Lower leg skin (tissue), 4 donors: Measurements from ENCODE around the gene ACSL6. TPM values are rescaled to one million over a fixed set of nuclear protein-coding genes. Genes with fewer than 3 reads are reported as not detected.
A peak's percentile ranks its signal among the peaks of the same experiment; 100 is the strongest.

Experiments
- DNase-seq, 2 donors: peaks; one replicate each; pipeline ENCODE4 v3.0.0-alpha.2; 2019; ENCODE audit warnings: low spot score in 2 of 2
- H3K4me3 ChIP-seq: fragments of 200-600 bp; sonication (generic); 2 replicates; pipeline ENCODE4 v1.5.1; 2017; ENCODE audit warnings: mild to moderate bottlenecking, low read depth; ENCODE audit not compliant: poor library complexity, severe bottlenecking
- POLR2A ChIP-seq, 2 donors: fragments of 450-650 bp; IDR thresholded peaks; one replicate each; pipeline ENCODE4 v1.6.1; 2016 to 2017; ENCODE audit warnings: antibody characterized with exemption in 2 of 2, mild to moderate bottlenecking in 1 of 2, moderate library complexity in 1 of 2
- WGBS, 2 donors: methylation state at CpG; one replicate each; pipeline ENCODE4 v1.1.5; 2018; 5-methylcytosine and 5-hydroxymethylcytosine counted together
- intact Hi-C: fragments of 100-400 bp; cut with DNase I; formaldehyde crosslinking; loops from one replicate; pipeline ENCODE4 v1.15.0; 2023; ENCODE audit warnings: low total_unique reads
- total RNA-seq, 4 donors: library from RNA; depleted of rRNA; stranded (reverse); fragments of >200 nt; gene quantifications; one replicate each; pipeline ENCODE4 v1.1.0, GENCODE V29; 2016
- TF ChIP-seq, protein P1 (sequence below), 3 donors: fragments of 450-650 bp; IDR thresholded peaks; one replicate each; pipeline ENCODE4 v1.5.1; 2016; ENCODE audit warnings: antibody characterized with exemption in 3 of 3, mild to moderate bottlenecking in 3 of 3, moderate library complexity in 2 of 3

ACSL6 gene
- total RNA-seq, 4 donors from 2014 or later, result 0.27 to 0.59 (median 0.32) TPM; not detected in 1

- WGBS, 2 donors, result 79 to 83% methylated on average over 2 of the region's 2 CpGs
- intact Hi-C loops, result no loop called here
- DNase-seq, result no peak
Measured at GRCh38 chr5:132021654-132022053, 10.2 kb upstream of the ACSL6 start.

DNA sequence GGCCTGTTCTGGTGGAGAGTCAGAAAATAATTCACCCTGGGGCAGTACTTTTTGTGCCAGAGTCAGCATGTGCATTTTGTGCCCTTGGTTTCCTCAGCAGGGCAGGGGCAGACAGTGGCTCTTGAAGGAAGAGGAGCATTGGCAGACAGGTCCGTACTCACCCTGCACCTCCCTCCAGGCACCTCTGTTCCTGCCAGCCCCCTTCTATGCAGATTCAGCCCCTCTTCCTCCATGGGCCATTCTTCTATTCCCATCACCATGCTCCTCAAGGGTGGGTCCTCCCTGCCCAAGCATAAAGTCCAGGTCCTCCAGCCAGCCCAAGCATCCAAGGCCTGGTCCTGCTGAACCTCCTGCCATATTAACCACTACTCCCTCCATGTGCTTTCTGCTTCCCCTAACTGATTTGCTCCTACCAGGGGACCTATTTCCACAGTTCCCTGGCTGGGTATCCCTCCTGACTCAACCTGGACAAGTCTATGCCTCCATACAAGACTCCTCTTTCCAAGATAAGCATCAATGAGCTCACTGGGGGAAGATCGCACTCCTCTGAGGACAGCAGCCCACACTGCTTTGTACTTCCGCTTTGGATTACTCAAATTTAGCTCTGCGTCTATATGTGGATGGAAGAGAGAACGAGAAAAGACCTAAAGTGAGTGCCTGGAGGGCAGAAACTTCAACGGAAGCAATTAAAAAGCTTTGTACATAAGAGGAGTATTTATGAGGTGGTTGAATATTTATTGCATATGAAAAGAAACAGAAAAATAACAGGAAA is 9.3 kb upstream of the ACSL6 start:
- no peak overlapping the region for H3K4me3 ChIP-seq
- WGBS, 2 donors, result 44 to 50% methylated on average over 6 of the region's 6 CpGs
- DNase-seq, result peak in 1 of 2 donors; percentile 68
- intact Hi-C loops, result no loop called here
- TF ChIP-seq, protein P1, sequence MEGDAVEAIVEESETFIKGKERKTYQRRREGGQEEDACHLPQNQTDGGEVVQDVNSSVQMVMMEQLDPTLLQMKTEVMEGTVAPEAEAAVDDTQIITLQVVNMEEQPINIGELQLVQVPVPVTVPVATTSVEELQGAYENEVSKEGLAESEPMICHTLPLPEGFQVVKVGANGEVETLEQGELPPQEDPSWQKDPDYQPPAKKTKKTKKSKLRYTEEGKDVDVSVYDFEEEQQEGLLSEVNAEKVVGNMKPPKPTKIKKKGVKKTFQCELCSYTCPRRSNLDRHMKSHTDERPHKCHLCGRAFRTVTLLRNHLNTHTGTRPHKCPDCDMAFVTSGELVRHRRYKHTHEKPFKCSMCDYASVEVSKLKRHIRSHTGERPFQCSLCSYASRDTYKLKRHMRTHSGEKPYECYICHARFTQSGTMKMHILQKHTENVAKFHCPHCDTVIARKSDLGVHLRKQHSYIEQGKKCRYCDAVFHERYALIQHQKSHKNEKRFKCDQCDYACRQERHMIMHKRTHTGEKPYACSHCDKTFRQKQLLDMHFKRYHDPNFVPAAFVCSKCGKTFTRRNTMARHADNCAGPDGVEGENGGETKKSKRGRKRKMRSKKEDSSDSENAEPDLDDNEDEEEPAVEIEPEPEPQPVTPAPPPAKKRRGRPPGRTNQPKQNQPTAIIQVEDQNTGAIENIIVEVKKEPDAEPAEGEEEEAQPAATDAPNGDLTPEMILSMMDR (IDR thresholded peaks at IDR 0.05), result no peak
- TF ChIP-seq POLR2A (IDR thresholded peaks at IDR 0.05), result no peak

More at GRCh38 chr5:132021654-132022053, 10.2 kb upstream of the ACSL6 start:
- TF ChIP-seq POLR2A (IDR thresholded peaks at IDR 0.05), result no peak
- TF ChIP-seq, protein P1 (IDR thresholded peaks at IDR 0.05), result no peak
- no peak overlapping the region for H3K4me3 ChIP-seq

DNA sequence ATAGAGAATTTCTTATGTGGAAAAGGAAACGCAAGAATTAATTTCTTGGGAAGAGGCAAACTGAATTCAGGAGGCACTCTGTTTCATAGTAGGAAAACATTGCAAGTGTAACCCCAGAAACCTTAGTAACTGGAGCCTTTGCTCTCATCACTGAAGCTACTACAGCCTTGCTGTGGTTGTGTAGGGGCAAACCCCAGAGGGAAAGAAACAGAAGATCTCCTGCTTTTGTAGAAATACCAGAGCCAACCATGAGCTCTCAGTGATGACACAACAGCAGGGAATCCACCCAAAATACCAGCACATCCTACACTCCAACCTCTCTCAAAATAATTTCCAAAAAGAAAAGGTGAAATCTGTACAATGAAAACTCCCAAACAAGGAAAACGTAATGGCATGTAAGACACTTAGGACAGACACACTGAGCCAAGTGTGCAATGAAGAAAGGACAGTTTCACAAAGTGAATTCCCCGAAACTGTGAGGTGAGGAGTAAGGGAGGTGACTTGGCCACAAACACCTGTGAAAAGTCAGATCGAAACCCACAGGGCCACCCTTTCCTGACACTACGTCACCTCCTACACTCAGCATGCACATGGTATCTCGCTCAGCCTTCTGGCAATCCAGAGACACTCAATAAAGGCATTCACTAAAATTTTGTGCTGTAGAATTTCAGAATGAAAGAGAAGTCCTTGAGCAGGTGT is 8.5 kb upstream of the ACSL6 start:
- peak; percentile 11 to 67 for DNase-seq
- intact Hi-C loops, result no loop called here

DNA sequence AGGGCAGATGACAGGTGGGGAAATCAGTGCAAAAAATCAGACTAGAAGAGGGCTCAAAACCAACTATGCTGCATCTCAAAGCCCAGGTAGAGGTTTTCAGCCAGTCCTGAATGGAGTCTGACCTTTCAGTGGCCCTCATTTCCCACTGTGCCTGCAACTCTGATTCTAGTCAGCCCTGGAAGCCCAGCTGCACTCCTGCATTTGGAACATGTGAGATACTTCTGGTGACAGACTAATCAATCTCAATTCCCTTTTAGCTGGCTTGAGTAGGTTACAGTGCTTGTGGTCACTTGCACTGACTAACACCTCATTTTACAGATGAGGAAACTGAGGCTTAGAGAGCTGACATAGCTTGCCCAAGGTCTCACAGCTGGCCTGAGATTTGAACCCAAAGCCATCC is 7.9 kb upstream of the ACSL6 start:
- TF ChIP-seq, protein P1 (IDR thresholded peaks at IDR 0.05), result no peak
- TF ChIP-seq POLR2A (IDR thresholded peaks at IDR 0.05), result no peak
- intact Hi-C loops, result no loop called here
- no peak overlapping the region for H3K4me3 ChIP-seq
- peak in 1 of 2 donors; percentile 7 for DNase-seq

More for the DNA sequence above, 8.5 kb upstream of the ACSL6 start:
- no peak overlapping the region for H3K4me3 ChIP-seq
- 71 to 74% methylated on average over 6 of the region's 6 CpGs for WGBS, 2 donors
- TF ChIP-seq, protein P1 (IDR thresholded peaks at IDR 0.05), result no peak
- TF ChIP-seq POLR2A (IDR thresholded peaks at IDR 0.05), result no peak

GRCh38 chr5:132017738-132018625 is 6.5 kb upstream of the ACSL6 start:
- intact Hi-C loops, result no loop called here
- TF ChIP-seq, protein P1 (IDR thresholded peaks at IDR 0.05), result no peak
- TF ChIP-seq POLR2A (IDR thresholded peaks at IDR 0.05), result no peak
- WGBS, 2 donors, result 40 to 42% methylated on average over 10 of the region's 10 CpGs
- H3K4me3 ChIP-seq, result no peak overlapping the region
- DNase-seq, result peak in 1 of 2 donors; percentile 53
